GM18508 (cell line): Measurements from ENCODE around the gene SMTNL2.
"Not testable (repeated sequence)": the region's sequence is repeated elsewhere in the genome, so short reads cannot be mapped to it uniquely, and the experiment has no call there.

Source experiments
- ATAC-seq: cut with Tn5 transposase; IDR thresholded peaks from one replicate; pipeline ENCODE4 v1.9.1; 2021; ENCODE audit warnings: moderate number of reproducible peaks; ENCODE audit not compliant: insufficient read depth, unreplicated experiment

Gene SMTNL2

DNA sequence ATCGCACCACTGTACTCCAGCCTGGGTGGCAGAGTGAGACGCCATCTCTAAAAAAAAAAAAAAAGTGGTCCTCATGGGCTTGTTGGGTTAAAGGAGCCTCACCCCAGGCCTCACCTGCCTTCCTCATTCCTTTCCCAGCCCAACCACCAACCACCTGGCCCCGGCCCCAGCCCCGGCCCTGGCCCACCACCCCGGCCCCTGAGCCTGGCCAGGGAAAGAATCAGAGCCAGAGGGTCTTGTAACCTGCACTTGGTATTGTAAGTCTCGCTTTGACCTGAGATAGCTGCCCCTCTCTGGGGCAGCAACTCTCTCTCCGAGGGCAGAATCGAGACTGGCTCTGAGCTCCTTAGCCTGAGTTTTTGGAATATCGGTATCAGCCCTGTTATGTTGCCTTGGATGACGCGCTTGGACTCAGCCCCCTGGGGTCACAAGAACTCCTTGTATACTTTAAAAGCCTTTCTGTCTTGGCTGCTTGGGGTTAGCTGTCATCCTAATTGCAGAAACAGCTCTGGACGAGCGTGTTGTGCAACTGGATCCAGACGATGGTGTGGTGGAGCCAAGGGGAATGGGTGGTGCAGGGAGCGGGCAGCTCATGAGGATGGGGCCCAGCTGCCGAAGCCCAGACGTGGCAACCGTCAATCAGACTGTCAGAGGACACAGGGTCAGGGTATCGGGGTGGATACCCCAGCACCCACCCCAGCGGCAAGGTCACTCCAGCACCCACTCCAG lies 14.6 kb downstream of the SMTNL2 start:
- ATAC-seq = no peak

DNA sequence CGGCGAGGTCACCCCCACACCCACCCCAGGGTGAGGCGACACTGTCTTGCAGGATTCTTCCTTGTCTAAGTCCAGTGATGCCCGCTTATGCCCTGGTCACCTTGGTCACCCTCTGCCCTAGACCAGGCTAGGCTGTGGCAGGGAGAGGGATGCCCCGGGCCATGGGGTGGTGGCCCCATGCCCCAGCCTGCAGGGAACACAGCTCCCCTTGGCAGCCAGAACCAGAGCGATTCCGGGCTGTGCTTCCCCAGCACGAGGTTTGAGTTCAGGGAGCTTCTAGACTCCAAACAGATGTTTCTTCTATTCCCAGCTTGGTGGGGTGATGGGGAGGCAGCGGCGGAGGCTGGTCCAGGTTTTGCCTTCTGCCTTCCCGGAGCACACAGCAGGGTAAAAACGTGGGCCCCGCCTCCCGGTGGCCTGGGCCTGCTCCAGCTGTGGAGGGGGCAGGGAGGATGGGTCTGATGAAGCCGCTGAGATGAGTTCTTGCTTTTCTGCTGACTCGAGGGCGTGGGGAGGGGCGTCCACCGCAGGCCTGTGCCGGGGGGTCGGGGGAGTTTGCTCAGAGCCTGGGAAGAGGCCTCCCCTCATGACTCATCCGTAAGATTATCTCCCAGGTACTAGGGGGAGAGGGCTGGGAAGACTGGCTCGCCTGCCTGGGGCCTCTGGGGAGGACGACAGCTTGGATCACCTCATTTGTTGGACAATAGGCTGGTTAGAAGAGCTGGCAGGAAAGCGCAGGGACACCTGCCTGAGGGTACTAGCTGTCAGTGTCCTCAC lies 15.4 kb downstream of the SMTNL2 start:
- ATAC-seq = no peak

DNA sequence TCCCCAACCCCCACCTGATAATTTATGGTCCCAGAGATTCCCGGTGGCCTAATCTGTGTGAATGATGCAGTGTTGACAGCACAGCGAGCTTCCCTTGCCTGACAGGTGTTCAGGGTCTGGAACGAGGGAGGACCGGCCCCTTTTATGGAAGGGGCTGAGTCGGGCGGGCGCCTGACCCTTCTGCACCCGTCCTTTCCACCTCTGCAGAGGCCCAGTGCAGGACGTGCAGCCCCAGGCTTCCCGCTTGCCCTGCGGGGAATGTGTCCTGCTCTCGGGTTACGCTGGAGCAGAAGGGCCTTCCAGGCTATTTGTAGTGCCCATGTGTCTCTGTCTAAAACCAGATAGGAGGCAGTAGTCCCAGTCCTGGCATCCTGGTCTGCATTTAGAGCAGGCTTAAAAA lies 16.2 kb downstream of the SMTNL2 start:
- ATAC-seq = no peak

DNA sequence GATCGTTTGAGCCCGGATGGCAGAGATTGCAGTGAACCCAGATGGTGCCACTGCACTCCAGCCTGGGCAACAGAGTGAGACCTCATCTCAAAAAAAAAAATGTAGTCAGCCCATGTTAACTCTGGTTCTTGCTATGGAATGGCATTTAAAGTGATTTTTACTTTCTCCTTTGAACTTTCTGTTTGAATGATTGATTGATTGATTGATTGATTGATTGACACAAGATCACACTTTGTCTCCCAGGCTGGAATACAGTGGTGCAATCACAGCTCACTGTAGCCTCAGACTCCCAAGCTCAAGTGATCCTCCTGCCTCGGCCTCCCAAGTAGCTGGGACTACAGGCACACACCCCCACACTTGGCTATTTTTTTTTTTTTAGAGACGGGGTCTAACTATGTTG lies 17.0 kb downstream of the SMTNL2 start:
- no peak for ATAC-seq

DNA sequence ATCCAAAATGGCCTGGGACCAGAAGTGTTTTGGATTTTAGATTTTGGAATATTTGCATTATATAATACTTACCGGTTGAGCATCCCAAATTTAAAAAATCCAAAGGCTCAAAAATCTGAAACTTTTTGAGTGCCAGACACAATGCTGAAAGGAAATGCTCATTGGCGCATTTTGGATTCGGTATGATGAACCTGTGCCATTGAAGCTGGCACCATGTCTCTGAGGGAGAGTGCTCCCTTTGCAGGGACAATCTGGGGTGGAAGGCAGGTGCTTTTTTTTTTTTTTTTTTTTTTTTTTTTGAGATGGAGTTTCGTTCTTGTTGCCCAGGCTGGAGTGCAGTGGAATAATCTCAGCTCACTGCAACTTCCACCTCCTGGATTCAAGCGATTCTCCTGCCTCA lies 17.7 kb downstream of the SMTNL2 start:
- ATAC-seq = no peak

DNA sequence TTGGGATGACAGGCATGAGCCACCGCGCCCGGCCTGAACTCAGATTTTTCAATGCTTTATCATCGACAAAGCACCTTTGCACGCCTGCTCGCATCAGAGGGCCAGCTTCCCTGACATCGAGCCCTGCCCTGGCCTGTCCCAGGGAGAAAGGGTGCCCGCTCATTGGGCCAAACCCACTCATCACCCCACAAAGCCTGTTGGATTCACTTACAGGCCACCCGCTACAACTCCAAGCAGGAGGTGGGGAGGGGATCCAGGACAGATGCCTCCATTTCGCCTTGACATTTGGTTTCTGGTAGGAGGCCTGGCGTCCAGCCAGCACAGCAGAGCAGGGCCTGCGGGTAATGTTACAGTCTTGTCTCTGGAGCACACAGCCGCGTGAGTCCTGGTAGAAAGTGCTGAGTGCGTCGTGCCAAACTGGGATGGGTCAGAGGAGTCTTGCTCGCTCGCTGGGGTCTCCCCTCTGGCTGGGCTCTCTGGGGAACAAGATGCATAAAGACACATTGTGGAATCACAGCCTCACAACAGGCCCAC lies 19.8 kb downstream of the SMTNL2 start:
- ATAC-seq = no peak

DNA sequence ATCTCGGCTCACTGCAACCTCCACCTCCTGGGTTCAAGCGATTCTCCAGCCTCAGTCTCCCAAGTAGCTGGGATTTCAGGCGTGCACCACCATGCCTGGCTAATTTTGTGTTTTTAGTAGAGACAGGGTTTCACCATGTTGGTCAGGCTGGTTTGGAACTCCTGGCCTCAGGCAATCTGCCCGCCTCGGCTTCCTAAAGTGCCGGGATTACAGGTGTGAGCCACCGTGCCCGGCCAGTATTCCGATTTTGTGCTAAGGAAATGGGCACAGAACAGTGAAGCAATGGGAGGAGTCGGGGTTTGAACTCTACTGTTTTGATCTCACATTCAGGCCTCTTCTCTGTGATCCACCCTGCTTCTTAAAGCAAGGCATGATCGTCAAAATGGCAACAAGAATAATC lies 20.4 kb downstream of the SMTNL2 start:
- ATAC-seq = not testable (repeated sequence)

DNA sequence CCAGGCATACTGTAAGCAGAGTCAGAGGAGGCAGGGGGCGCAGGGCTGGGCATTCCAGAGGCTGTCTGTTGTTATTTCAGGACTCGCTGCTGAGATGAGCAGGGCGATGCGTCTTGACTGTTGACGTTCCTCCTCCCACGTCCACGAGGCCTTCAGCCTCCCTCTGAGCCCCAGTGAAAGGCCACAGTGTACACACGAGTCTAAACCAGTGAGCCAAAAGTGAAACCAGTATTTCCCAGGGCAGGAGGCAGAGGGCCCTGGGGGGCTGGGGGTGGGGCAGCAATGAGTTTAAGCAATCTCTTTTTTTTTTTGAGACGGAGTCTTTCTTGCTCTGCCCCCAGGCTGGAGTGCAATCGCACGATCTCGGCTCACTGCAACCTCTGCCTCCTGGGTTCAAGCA lies 21.5 kb downstream of the SMTNL2 start:
- no peak for ATAC-seq

DNA sequence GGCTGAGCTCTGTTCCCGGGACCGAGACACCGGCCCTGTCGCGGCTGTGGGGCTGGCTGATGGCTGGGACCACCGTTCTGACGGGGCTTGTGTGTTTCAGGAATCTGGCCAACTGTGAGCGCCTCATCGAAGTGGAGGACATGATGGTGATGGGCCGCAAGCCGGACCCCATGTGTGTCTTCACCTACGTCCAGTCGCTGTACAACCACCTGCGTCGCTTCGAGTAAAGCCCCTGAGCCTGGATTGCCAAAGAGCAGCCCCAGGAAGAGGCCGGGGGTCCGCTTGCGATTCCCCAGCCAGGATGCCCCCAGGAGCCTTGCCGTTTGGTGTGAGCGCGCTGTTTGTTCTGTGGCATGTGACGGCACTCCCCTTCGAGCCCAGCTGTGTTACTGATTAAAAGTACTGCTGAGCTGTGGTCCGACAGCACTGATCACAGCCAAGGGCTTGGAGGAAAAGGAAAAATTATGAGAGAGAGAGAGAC lies 23.0 kb downstream of the SMTNL2 start:
- no peak for ATAC-seq

DNA sequence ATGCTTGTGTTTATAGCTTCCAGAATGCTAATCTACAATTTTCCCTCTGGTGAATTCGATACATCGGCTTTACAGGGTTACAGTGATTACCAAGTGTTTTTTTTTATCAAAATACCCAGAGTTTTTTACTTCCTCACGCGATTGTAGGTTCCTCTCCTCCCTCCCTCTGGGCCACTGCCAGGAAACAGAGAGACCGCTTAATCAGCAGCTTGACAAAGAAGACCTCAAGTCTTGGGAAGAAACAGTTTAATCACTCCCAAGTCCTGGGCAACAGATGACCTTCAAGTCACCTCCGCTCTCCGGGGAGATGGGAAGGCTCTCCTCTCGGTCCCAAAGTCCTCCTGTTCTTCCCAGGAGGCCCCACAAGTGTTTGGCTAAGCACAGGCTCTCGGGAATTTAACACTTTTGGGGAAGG lies 23.5 kb downstream of the SMTNL2 start:
- ATAC-seq = no peak

DNA sequence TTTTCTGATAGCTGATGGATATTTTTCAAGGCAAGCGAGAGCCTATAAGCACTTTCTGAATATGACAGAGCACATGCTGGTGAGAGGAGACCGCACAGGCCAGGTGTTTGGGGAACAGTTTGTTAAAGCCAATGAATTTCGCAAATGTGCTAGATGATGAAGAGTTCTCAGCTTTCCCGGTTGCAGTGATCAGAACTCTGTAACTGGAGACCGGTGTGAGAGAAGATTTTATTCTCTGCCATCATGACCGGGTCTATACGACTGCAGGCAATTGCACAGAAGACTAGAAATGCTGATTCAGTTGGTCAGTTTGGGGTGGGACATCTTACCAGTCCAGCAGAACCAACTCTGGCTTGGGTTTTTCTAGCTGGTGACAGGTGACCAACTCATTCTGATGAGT lies 25.4 kb downstream of the SMTNL2 start:
- no peak for ATAC-seq

DNA sequence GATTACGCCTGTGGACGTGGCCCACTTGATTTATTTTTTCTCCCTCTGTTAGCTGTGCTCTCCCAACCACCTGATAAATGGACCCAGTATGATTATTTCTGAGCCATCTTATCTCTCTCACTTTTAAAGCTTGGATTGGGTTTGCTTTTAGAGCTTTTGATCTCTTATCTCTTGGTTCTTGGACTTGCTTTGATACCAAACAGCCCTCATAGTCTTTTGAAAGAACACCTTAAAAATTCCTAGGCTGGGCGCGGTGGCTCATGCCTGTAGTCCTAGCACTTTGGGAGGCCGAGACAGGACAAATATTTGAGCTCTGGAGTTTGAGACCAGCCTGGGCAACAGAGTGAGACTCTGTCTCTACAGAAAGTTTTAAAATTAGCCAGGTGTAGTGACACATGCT lies 25.8 kb downstream of the SMTNL2 start:
- no peak for ATAC-seq

DNA sequence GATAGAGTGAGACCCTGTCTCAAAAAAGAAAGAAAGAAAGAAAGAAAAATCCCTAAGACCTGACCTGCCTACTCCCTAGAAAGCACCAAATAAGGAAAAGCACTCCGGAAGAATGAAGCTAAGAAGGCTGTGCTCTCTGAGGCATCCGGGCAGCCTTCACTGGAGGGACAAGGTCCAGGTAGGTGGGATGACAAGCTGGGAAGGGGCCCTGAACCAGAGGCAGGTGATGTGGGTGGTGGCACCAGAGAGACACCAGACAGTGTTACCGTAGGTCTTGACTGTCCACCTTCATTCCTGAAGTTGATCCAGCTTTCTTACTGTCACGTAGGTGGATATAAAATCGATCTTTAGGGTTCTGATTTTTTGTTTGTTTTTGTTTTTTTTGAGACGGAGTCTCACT lies 26.3 kb downstream of the SMTNL2 start:
- no peak for ATAC-seq

DNA sequence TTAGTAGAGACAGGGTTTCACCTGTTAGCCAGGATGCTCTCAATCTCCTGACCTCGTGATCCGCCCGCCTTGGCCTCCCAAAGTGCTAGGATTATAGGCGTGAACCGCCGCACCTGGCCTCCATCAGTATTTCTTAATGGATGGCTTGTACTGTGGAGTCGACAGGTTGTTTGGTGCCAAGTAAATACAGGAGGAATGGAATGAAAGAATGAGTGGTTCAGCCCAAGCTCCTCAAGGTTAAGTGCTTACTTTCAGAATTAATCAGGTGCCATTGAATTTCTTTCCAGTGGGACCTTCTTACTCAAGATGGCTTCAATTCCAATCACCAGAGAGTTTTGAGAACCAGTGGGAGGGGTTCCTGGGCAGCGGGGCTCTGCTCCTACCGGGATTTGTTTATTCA lies 32.1 kb downstream of the SMTNL2 start:
- no peak for ATAC-seq

DNA sequence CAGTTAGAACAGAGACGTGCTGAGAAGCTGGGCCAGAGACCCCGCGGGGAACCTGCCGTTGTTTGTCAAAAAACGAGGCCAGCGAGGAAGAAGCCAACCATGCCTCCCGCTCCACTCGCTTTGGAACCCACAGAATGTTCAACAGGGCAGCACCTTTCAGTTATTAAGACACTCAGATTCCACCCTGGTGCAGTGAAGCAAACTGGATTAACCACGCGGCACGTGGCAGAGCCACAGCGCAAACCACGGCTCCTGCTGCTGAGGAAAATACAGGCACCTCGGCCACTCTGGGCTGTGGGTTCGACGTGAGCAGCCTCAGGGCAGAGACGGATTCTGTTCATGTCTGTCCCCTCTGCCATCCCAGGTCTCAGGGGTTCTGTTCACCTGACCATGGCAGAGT lies 32.8 kb downstream of the SMTNL2 start:
- no peak for ATAC-seq

DNA sequence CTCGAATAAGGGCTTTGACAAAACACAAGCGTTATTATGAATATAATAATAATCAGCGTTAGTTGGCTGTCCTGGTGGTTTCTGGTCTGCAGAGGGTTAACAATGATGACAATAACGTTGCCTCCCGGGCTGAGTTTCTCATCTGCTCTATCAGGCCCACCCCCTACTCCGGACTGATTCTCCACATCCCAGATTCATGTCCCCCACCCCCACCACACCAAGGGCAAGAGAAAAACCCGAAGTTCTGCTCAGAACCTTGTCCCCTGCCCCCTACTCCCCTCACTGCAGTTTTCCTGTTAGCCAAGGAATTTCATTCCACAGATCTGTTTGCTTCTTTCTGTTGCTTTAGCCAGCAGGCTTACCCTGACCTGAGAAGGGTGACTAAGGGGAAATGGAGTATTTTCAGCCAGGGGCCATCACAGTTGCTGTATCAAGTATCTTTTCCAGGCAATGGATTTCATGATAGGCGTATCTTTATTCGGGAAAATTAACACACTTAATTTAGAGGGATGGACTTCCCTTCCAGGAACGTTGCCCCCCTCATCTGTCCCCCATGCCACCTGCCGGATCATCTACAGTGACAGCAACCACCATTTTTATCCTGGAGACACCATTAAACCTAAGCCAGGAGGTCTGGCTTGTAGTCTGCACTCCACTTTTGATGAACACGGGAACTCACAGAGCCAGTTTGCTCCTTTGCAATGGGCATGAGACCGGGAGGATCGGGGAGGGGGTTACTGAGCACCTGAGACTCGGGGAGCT lies 33.4 kb downstream of the SMTNL2 start:
- no peak for ATAC-seq

DNA sequence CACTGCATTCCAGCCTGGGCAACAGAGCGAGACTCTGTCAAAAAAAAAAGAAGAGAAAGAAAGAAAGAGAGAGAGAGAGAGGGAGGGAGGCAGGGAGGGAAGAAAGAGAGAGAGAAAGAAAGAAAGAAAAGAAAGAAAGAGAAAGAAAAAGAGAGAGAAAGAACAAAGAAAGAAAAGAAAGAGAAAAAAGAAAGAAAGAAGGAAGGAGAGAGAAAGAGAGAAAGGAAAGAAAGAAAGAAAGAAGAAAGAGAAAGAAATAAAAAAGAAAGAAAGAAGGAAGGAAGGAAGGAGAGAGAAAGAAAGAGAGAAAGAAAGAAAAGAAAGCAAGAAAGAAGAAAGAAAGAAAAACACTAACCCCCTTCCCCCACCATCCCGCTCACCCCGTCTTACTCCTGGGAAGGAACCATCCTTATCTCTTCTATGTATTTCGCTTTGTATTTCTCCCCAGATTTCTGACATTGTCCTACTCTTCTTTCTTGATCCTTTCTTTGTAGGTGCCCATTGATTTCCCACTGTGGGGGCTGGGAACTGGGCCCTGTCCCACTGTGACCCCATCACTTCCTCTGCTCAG lies 36.3 kb downstream of the SMTNL2 start:
- no peak for ATAC-seq

DNA sequence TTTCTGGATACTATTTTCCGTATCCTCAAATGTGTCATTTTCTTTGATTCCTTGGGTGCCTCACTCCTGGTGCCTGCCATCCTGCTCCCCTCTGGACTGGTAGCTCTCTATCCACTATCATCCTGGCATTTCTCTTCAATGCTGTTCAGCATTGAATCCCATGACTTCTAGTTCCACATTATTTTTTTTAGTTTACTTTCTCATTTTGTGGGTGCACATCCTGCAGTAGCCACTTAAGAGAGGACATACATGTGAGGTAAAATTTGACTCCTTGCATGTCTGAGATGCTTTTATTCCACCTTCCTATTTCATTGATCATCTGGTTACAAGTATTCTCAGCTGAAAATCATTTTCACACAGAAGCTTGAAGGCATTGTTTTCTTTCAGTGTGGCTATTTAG lies 38.0 kb downstream of the SMTNL2 start:
- no peak for ATAC-seq

DNA sequence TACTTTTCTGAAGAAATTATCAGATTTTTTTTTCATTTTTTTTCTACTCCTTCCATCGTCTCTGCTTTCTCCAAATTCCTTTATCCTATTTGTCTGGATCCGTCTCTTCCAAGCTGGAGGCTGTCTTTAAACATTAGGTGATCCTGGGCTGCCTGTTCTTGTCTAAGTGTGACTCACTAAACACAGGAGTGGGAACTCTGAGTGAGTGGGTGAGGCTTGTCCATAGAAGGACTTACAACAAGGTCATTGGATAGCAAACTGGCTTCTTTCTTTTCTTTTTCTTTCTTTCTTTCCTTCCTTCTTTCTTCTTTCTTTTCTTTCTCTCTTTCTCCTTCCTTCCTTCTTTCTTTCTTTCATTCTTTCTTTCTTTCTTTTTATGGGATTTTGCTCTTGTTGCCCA lies 38.9 kb downstream of the SMTNL2 start:
- ATAC-seq = no peak

DNA sequence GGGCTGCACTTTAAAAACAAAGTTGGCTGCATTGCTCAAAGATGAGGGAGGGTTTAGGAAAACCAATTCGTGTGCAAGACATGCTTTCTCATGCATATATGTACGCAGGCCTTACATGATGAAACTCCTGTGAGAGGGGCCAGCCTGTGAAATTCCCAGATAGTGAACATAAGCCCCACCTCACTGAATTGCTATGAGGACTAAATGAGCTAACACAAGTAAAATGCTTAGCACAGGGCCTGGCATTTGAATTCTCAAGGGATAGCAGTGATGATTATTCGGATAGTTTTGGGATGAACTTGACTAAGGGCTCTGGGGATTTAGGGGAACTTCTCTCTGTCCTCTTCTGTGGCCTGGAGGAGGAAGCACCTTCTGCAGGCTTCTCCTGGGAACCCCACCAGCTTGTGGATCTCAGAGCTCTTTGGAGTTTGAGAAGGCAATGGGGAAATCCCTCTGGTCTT lies 40.2 kb downstream of the SMTNL2 start:
- ATAC-seq = not testable (repeated sequence)
